Panc1 (cell line): Measurements from ENCODE around the gene GLI3.

Experiments used
- POLR2AphosphoS5 ChIP-seq: IDR thresholded peaks from 2 replicates; pipeline ENCODE4 v1.6.1; 2012; ENCODE audit warnings: mild to moderate bottlenecking, low read depth, low read length, moderate library complexity
- REST ChIP-seq, 2 experiments: IDR thresholded peaks; 2 replicates each; pipeline ENCODE4 v1.6.1; 2011 to 2012; ENCODE audit warnings: low read depth in 2 of 2, control low read depth in 1 of 2, low read length in 1 of 2, mild to moderate bottlenecking in 1 of 2, moderate library complexity in 1 of 2; ENCODE audit not compliant: insufficient read depth in 1 of 2
- TCF7L2 ChIP-seq: IDR thresholded peaks from 2 replicates; pipeline ENCODE4 v1.6.1; 2011; ENCODE audit warnings: mild to moderate bottlenecking, low read depth, low read length, inconsistent platforms
- TF ChIP-seq, protein P1 (sequence below): fragments of 450-650 bp; IDR thresholded peaks from 2 replicates; pipeline ENCODE4 v1.5.1; 2017; ENCODE audit warnings: mild to moderate bottlenecking

- no peak for TF ChIP-seq TCF7L2
- TF ChIP-seq, protein P1, sequence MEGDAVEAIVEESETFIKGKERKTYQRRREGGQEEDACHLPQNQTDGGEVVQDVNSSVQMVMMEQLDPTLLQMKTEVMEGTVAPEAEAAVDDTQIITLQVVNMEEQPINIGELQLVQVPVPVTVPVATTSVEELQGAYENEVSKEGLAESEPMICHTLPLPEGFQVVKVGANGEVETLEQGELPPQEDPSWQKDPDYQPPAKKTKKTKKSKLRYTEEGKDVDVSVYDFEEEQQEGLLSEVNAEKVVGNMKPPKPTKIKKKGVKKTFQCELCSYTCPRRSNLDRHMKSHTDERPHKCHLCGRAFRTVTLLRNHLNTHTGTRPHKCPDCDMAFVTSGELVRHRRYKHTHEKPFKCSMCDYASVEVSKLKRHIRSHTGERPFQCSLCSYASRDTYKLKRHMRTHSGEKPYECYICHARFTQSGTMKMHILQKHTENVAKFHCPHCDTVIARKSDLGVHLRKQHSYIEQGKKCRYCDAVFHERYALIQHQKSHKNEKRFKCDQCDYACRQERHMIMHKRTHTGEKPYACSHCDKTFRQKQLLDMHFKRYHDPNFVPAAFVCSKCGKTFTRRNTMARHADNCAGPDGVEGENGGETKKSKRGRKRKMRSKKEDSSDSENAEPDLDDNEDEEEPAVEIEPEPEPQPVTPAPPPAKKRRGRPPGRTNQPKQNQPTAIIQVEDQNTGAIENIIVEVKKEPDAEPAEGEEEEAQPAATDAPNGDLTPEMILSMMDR: no peak
- no peak for TF ChIP-seq POLR2AphosphoS5
- TF ChIP-seq REST (IDR thresholded peaks at IDR 0.05; ENCODE audit: insufficient read depth in 1 of 2, low read depth in 2 of 2, low read length in 1 of 2): no peak
Measured at GRCh38 chr7:41964849-41965745, 271.9 kb downstream of the GLI3 start.
